B cell (primary cell): ENCODE measurements around the gene GLRA1. TPM values are rescaled to one million over a fixed set of nuclear protein-coding genes. Genes with fewer than 3 reads are reported as not detected.
"Not testable (repeated sequence)": the region's sequence is repeated elsewhere in the genome, so short reads cannot be mapped to it uniquely, and the experiment has no call there.

Experiments used
- ATAC-seq: fragments of 200-7000 bp; cut with Tn5 transposase; one replicate; pipeline ENCODE4 v1.10.0; 2021; ENCODE audit warnings: low read depth, mild to moderate bottlenecking, moderate number of reproducible peaks, moderate library complexity
- CTCF ChIA-PET: fragments of 350-600 bp; sonication (Branson Sonifier 250); formaldehyde crosslinking; loops from one replicate; lab custom pipeline; 2021; ENCODE audit warnings: antibody characterized with exemption, inconsistent platforms; lab: Charles Lee
- POLR2A ChIA-PET: fragments of 350-600 bp; sonication (Branson Sonifier 250); formaldehyde crosslinking; loops from one replicate; lab custom pipeline; 2021; ENCODE audit warnings: antibody characterized with exemption; lab: Charles Lee
- DNase-seq: peaks from one replicate; pipeline ENCODE4 v3.0.0; 2013
- H2AFZ ChIP-seq: 2 replicates; pipeline ENCODE4 v1.6.1; 2012; ENCODE audit warnings: mild to moderate bottlenecking, low read depth, low read length; ENCODE audit not compliant: insufficient read depth, poor library complexity, severe bottlenecking
- H3K27ac ChIP-seq, 2 donors: 1 replicate in 1 of 2; 2 replicates in 1 of 2; pipeline ENCODE4 v1.5.1; 2012 to 2013; ENCODE audit warnings: low read length in 2 of 2, mild to moderate bottlenecking in 2 of 2, moderate library complexity in 1 of 2
- H3K27me3 ChIP-seq, 4 experiments: fragments of 200-600 bp in 1 of 4; sonication (generic) in 1 of 4; replicated peaks in 1 of 4; 1 replicate in 2 of 4; 2 replicates in 2 of 4; pipeline versions ENCODE4 v1.6.1 to v1.7.0; 2013 to 2016; ENCODE audit warnings: low read length in 3 of 4, mild to moderate bottlenecking in 2 of 4, mixed read lengths in 1 of 4, moderate library complexity in 1 of 4; ENCODE audit not compliant: insufficient read depth in 4 of 4, control insufficient read depth in 3 of 4; ENCODE audit errors: control extremely low read depth in 1 of 4
- H3K36me3 ChIP-seq, 2 experiments: replicated peaks in 1 of 2; 1 replicate in 1 of 2; 2 replicates in 1 of 2; pipeline versions ENCODE4 v1.6.1 to v1.7.1; 2013; ENCODE audit warnings: low read length in 1 of 2; ENCODE audit not compliant: insufficient read depth in 2 of 2, control insufficient read depth in 1 of 2; ENCODE audit errors: control extremely low read depth in 1 of 2, extremely low read depth in 1 of 2
- H3K4me1 ChIP-seq, 2 donors: fragments of 200-600 bp in 1 of 2; sonication (generic) in 1 of 2; 1 replicate in 1 of 2; 2 replicates in 1 of 2; pipeline versions ENCODE4 v1.5.1 to v1.6.1; 2013 to 2017; ENCODE audit warnings: low read length in 2 of 2; ENCODE audit not compliant: control insufficient read depth in 2 of 2, insufficient read depth in 2 of 2
- H3K4me2 ChIP-seq: replicated peaks from 2 replicates; pipeline ENCODE3; 2012; ENCODE audit warnings: mild to moderate bottlenecking, low read depth, low read length; ENCODE audit not compliant: poor library complexity, severe bottlenecking
- H3K4me3 ChIP-seq, 5 experiments: fragments of 200-600 bp in 1 of 5; sonication (generic) in 1 of 5; 1 replicate in 3 of 5; 2 replicates in 2 of 5; pipeline versions ENCODE4 v1.5.1 to v1.7.0; 2011 to 2016; ENCODE audit warnings: low read length in 4 of 5, mild to moderate bottlenecking in 4 of 5, low read depth in 2 of 5, control low read depth in 1 of 5, moderate library complexity in 1 of 5; ENCODE audit not compliant: insufficient read depth in 1 of 5; ENCODE audit errors: control extremely low read depth in 1 of 5, extremely low read depth in 1 of 5
- H3K79me2 ChIP-seq: fragments of 200-600 bp; sonication (generic); one replicate; pipeline ENCODE4 v1.6.0; 2016; ENCODE audit warnings: low read length; ENCODE audit not compliant: control insufficient read depth, insufficient read depth
- H3K9ac ChIP-seq: fragments of 200-600 bp; sonication (generic); 2 replicates; pipeline ENCODE4 v1.6.1; 2017; ENCODE audit warnings: mild to moderate bottlenecking, low read length, moderate library complexity
- H3K9me3 ChIP-seq, 3 donors: one replicate each; pipeline versions ENCODE4 v1.6.1 to v1.7.1; 2013; ENCODE audit warnings: low read length in 2 of 3; ENCODE audit not compliant: control insufficient read depth in 2 of 3, insufficient read depth in 1 of 3; ENCODE audit errors: control extremely low read depth in 1 of 3
- H4K20me1 ChIP-seq: 2 replicates; pipeline ENCODE4 v1.6.0; 2012; ENCODE audit warnings: mild to moderate bottlenecking, low read length; ENCODE audit not compliant: insufficient read depth, control insufficient read depth, poor library complexity, severe bottlenecking
- H3K27ac Mint-ChIP-seq: one replicate; pipeline ENCODE4 v1.8.0; 2021; ENCODE audit warnings: mixed read lengths
- H3K27me3 Mint-ChIP-seq: one replicate; pipeline ENCODE4 v1.8.0; 2021; ENCODE audit warnings: mixed read lengths
- H3K4me1 Mint-ChIP-seq: one replicate; pipeline ENCODE4 v1.8.0; 2021; ENCODE audit warnings: mixed read lengths
- H3K4me3 Mint-ChIP-seq: one replicate; pipeline ENCODE4 v1.8.0; 2021; ENCODE audit warnings: mixed read lengths
- H3K9me3 Mint-ChIP-seq: one replicate; pipeline ENCODE4 v1.8.0; 2022; ENCODE audit warnings: mixed read lengths; ENCODE audit not compliant: insufficient read depth
- EZH2 ChIP-seq: IDR thresholded peaks from 2 replicates; pipeline ENCODE4 v1.6.1; 2012; ENCODE audit warnings: borderline replicate concordance, low read depth, mild to moderate bottlenecking, moderate library complexity, low read length; ENCODE audit not compliant: insufficient read depth, poor library complexity, severe bottlenecking
- WGBS: methylation state at CpG from one replicate; pipeline ENCODE4 v1.1.5; 2013; ENCODE audit warnings: missing lambda C conversion rate; ENCODE audit not compliant: insufficient coverage; 5-methylcytosine and 5-hydroxymethylcytosine counted together
- intact Hi-C: fragments of 100-400 bp; cut with micrococcal nuclease; formaldehyde crosslinking; loops from one replicate; pipeline ENCODE4 v1.10.0; 2022
- polyA plus RNA-seq: library from polyadenylated mRNA; depleted of rRNA; stranded (reverse); fragments of >200 nt; gene quantifications from 2 replicates; pipeline ENCODE4 v1.2.3, GENCODE V29; 2012
- total RNA-seq, 2 donors: library from RNA; stranded (reverse); fragments of 120-200 nt in 1 of 2; gene quantifications; 1 replicate in 1 of 2; 2 replicates in 1 of 2; pipeline versions ENCODE4 v1.2.3 to v1.2.4, GENCODE V29; 2013 to 2022
- TF ChIP-seq, protein P1 (sequence below): fragments of 200-600 bp; IDR thresholded peaks from one replicate; pipeline ENCODE4 v1.8.0; 2022; ENCODE audit warnings: antibody characterized with exemption, mild to moderate bottlenecking

GLRA1 gene
- total and polyA plus RNA-seq, 2 donors (not counting 1 experiment from before 2014, with no cell fraction given) = not detected

DNA sequence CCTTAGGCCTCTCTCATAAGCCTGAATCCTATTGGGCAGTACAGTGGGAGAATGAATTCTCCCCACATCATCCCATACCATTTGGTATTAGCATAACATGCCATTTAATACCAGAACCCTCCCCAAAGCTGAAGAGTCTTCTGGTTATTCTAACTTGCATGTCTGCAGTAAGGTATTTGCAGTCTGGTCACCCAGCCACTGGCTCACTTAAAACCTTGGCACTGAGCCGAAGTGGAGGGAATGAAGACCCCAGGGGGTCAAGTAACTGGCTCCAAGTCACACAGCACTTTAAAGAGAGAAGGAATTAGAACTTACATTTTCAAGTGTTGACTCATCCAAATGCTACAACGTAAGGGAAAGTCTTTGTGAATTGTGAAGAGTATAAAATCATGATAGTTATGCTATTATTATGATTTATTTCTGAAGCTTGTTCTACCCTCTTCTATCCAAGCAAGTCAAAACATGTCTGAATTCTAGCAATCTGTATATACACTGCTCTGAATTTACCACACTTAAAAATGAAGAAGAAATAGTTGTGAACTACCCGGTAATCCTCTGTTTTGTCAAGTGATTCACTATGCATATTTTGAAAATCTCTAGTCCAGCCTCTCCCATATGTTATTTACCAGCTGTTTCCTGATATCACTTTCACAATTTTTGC lies 28.5 kb downstream of the GLRA1 start:
- H3K27ac ChIP-seq = no peak overlapping the region
- 50% methylated on average over 1 of the region's 3 CpGs for WGBS

DNA sequence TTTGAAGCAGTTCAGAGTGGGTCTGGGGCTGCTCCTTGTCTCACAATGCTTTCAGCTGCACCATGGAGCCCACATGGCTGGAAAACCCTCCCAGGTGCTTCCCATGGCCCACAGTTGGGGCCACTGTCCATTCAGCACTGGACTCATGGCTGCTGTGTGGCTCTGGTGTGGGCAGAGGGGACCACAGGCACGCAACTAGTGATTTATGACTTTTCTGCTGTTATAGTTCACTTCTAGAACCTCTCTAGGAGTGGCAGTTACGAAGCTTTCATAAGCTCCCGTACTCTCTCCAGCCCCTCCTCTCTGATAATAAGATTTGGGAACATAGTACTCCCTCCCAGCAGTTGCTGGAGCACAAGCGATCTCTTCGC lies 29.0 kb downstream of the GLRA1 start:
- Mint-ChIP-seq H3K9me3 (no peaks in the 10 kb centered on the region), H3K4me3 (no peak overlapping the region), H3K4me1 (no peaks in the 10 kb centered on the region), H3K27me3 (peaks cover 22% of the 10 kb centered on the region), H3K27ac (no peak overlapping the region)
- H3K27ac ChIP-seq = no peak overlapping the region
- POLR2A ChIA-PET = no interaction called here
- no peak for ATAC-seq
- H3K9ac ChIP-seq = no peak overlapping the region
- DNase-seq = no peak
- no peak overlapping the region for H2AFZ ChIP-seq
- no peaks in the 10 kb centered on the region for H3K36me3 ChIP-seq
- no peaks in the 10 kb centered on the region for H3K9me3 ChIP-seq
- H4K20me1 ChIP-seq = no peaks in the 10 kb centered on the region
- no peaks in the 10 kb centered on the region for H3K4me1 ChIP-seq
- no peaks in the 10 kb centered on the region for H3K27me3 ChIP-seq
- 0% methylated on average over 1 of the region's 5 CpGs for WGBS
- H3K4me2 ChIP-seq = no peak overlapping the region
- no peak for TF ChIP-seq EZH2
- TF ChIP-seq, protein P1, sequence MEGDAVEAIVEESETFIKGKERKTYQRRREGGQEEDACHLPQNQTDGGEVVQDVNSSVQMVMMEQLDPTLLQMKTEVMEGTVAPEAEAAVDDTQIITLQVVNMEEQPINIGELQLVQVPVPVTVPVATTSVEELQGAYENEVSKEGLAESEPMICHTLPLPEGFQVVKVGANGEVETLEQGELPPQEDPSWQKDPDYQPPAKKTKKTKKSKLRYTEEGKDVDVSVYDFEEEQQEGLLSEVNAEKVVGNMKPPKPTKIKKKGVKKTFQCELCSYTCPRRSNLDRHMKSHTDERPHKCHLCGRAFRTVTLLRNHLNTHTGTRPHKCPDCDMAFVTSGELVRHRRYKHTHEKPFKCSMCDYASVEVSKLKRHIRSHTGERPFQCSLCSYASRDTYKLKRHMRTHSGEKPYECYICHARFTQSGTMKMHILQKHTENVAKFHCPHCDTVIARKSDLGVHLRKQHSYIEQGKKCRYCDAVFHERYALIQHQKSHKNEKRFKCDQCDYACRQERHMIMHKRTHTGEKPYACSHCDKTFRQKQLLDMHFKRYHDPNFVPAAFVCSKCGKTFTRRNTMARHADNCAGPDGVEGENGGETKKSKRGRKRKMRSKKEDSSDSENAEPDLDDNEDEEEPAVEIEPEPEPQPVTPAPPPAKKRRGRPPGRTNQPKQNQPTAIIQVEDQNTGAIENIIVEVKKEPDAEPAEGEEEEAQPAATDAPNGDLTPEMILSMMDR = no peak
- H3K4me3 ChIP-seq = no peak overlapping the region
- intact Hi-C loops = no loop called here
- CTCF ChIA-PET = no interaction called here
- H3K79me2 ChIP-seq = no peaks in the 10 kb centered on the region

More for the DNA sequence above, 28.5 kb downstream of the GLRA1 start:
- Mint-ChIP-seq H3K4me3 (no peak overlapping the region), H3K27ac (no peak overlapping the region), H3K27me3 (peaks cover 23% of the 10 kb centered on the region), H3K9me3 (no peaks in the 10 kb centered on the region), H3K4me1 (no peaks in the 10 kb centered on the region)
- no peaks in the 10 kb centered on the region for H3K4me1 ChIP-seq
- no peaks in the 10 kb centered on the region for H3K9me3 ChIP-seq
- H3K27me3 ChIP-seq = no peaks in the 10 kb centered on the region
- H2AFZ ChIP-seq = no peak overlapping the region
- no peak overlapping the region for H3K4me2 ChIP-seq
- ChIA-PET POLR2A (no interaction called here), CTCF (no interaction called here)
- H4K20me1 ChIP-seq = no peaks in the 10 kb centered on the region
- H3K79me2 ChIP-seq = no peaks in the 10 kb centered on the region
- DNase-seq = no peak
- no peak for ATAC-seq
- intact Hi-C loops = no loop called here
- H3K9ac ChIP-seq = no peak overlapping the region
- no peak overlapping the region for H3K4me3 ChIP-seq
- TF ChIP-seq, protein P1 = no peak
- TF ChIP-seq EZH2 = no peak
- no peaks in the 10 kb centered on the region for H3K36me3 ChIP-seq

DNA sequence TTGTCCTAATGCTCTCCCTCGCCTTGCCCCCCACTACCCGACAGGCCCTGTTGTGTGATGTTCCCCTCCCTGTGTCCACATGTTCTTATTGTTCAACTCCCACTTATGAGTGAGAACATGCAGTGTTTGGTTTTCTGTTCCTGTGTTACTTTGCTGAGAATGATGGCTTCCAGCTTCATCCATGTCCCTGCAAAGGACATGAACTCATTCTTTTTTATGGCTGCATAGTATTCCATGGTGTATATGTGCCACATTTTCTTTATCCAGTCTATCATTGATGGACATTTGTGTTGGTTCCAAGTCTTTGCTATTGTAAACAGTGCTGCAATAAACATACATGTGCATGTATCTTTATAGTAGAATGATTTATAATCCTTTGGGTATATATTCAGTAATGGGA lies 31.2 kb downstream of the GLRA1 start:
- H3K9me3 ChIP-seq, ATAC-seq, intact Hi-C loops, H3K27me3 ChIP-seq, H3K4me1 ChIP-seq, H3K27me3 Mint-ChIP-seq, H3K4me3 Mint-ChIP-seq, H3K79me2 ChIP-seq, H3K27ac Mint-ChIP-seq, H3K4me3 ChIP-seq, H2AFZ ChIP-seq, H3K4me2 ChIP-seq, POLR2A ChIA-PET, H3K9ac ChIP-seq, H3K36me3 ChIP-seq, CTCF ChIA-PET, H3K4me1 Mint-ChIP-seq, H3K27ac ChIP-seq, H3K9me3 Mint-ChIP-seq, DNase-seq, H4K20me1 ChIP-seq: not testable (repeated sequence)
- no CpG with 5 or more reads among the region's 2 CpGs for WGBS
